WI38 (cell line): ENCODE data around the gene WNT6.
"Not testable (repeated sequence)": the region's sequence is repeated elsewhere in the genome, so short reads cannot be mapped to it uniquely, and the experiment has no call there.

ENCODE experiments used
- H3K4me3 ChIP-seq: 2 replicates; pipeline ENCODE4 v1.5.1; 2011; ENCODE audit warnings: low read depth, mild to moderate bottlenecking, control low read depth, low read length
- CTCF ChIP-seq: IDR thresholded peaks from 2 replicates; pipeline ENCODE4 v1.5.1; 2012; ENCODE audit warnings: low read depth, mild to moderate bottlenecking, control low read depth, low read length

The WNT6 gene

GRCh38 chr2:218839430-218839829, 20.2 kb upstream of the WNT6 start:
- TF ChIP-seq CTCF: no peak
- H3K4me3 ChIP-seq: no peak overlapping the region

GRCh38 chr2:218839888-218840287, 19.7 kb upstream of the WNT6 start:
- H3K4me3 ChIP-seq: no peak overlapping the region
- TF ChIP-seq CTCF: no peak

GRCh38 chr2:218844334-218844733, 15.3 kb upstream of the WNT6 start:
- H3K4me3 ChIP-seq: not testable (repeated sequence)

- not testable (repeated sequence) for H3K4me3 ChIP-seq
These were observed 12.6 kb upstream of the WNT6 start for GRCh38 chr2:218846963-218847362.

- TF ChIP-seq CTCF: no peak
- no peak overlapping the region for H3K4me3 ChIP-seq
These were observed 9.9 kb upstream of the WNT6 start for GRCh38 chr2:218849721-218850120.

GRCh38 chr2:218850796-218851195, 8.8 kb upstream of the WNT6 start:
- no peak overlapping the region for H3K4me3 ChIP-seq

GRCh38 chr2:218851286-218851685, 8.3 kb upstream of the WNT6 start:
- H3K4me3 ChIP-seq: no peak overlapping the region
- TF ChIP-seq CTCF: no peak

More at GRCh38 chr2:218850796-218851195, 8.8 kb upstream of the WNT6 start:
- no peak for TF ChIP-seq CTCF

GRCh38 chr2:218852911-218853667, 6.5 kb upstream of the WNT6 start:
- TF ChIP-seq CTCF: peak; percentile 78
- H3K4me3 ChIP-seq: no peak overlapping the region
